NCI-H460 (cell line): ENCODE results near the gene TRERF1. TPM values are rescaled to one million over a fixed set of nuclear protein-coding genes. Genes with fewer than 3 reads are reported as not detected.

Experiments used
- DNase-seq: peaks from one replicate; pipeline ENCODE4 v3.0.0-alpha.2; 2016; ENCODE audit warnings: low read depth; ENCODE audit errors: extremely low read depth
- total RNA-seq: library from RNA; depleted of rRNA; stranded (reverse); fragments of >200 nt; shearing (Covaris generic); gene quantifications from 2 replicates; pipeline ENCODE4 v1.2.3, GENCODE V29; 2014

TRERF1 gene
- total RNA-seq, 1 experiment from 2014 or later = 2.1 TPM

DNA sequence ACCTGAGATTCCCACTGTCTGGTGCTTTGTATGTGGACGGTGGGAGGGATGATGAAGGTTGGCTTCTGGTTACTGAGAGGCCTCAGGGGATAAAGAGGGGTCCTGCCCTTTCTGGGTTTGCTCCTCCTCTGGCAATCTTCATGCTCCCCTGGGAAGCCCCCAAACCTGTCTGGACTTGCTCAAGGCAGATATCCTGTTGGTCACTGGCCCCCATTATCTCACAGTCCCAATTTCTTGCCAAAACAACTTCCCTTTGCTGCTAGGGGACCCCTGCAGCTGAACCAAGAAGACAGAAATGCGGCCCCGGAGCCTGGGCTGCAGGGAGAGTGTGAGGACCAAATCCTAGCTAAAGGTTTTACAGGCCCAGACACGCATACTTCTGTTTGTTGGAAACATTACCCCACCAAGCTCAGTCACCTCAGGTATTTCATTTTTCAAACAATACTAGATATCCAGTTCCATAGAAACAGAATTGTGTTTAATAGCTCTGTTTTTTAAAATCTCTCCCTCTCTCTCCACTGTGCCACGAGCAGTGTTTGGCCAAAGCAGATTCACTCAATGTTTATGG is 170.7 kb downstream of the TRERF1 start:
- DNase-seq = no peak

DNA sequence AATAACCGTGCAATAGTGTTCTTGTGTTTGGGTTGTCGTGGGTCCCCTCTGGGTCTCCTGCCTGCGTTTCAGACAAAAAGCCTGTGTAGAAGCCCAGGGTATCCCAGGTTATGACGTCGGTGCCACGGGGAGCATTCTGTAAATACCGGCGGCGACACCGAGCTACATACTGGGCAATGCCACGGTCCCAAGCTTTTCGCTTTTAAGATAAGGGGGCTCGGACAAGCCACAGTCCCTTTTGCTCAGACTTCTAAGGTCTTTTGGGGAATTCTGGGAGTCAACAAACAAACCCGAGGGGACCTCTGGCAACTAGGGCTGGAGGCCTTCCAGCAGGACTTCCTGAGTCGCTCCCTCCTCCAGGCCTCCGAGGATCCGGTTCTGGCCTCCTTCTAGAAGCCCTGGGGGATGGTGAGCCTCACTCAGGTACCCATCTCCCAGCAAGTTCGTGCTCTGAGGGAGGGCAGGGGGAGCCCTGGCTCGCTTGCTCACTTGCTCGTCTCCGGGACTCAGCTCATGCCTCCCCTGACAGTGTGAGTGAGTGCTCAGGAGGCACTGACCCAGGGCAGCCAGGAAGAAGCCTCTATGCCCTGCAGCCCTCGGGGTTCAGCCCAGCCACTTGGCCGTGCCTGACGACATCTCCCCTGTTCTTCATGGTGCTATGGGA is 171.6 kb downstream of the TRERF1 start:
- DNase-seq = no peak

DNA sequence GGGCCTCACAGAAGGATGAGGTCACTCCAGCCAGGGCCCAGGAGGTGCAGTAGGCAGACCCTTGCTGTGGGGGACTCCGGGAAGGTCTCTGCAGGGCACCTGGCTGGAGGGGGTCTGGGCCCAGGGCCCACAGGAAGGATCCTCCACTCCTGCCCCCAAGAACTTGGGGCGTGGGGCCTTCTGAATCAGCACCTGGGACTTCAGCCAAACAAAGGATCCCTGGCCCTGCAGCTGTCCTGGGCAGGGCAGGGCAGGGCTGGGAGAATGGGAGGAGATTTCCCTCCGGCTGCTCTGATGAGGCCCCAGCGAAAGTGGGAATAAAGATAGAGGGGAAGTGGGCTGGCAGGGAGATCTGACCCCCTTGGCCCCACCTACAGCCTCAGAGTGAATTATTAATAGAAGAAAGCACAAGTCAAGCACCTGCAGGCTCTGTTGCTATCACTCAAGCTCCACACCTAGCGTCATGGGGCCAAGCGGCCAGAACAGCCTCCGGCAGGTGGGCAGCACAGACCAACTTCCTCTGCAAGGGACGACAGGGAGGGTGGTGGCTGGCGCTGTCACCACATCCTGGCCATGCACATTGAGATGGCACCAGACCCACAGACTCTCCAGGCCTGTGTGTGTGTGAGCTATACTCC is 172.5 kb downstream of the TRERF1 start:
- DNase-seq = no peak

DNA sequence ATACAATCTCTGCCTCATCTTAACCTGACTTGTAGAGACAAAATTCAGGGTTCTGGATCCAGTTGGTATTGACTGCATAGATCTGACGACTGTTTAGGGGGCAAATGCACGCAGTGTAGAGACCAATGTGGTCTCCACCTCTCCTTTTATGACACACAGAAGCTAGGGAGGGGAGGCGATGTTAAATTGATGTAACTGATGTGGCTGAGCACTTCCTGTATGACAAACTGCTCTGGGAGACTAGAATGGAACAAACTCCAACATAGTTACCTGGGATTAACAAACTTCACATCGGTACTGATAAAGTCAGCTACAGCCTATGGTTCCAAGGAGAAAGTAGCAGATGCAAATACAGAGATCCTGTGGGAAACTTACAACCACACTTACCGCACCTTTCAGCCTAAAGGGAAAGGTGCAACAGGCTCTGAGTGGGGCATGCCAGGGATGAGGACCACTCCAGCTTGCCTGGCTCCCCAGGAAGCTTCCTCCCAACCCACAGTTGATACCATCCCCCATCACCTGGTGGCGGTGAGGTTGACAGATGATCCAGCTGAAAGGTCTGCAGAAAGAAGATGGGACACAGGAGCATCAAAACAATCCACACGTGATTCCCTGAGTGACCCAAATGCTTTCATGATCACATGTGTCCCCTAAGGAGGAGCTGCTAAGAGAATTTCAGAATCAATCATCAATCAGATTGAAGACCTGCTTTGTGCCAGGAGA is 173.4 kb downstream of the TRERF1 start:
- no peak for DNase-seq

DNA sequence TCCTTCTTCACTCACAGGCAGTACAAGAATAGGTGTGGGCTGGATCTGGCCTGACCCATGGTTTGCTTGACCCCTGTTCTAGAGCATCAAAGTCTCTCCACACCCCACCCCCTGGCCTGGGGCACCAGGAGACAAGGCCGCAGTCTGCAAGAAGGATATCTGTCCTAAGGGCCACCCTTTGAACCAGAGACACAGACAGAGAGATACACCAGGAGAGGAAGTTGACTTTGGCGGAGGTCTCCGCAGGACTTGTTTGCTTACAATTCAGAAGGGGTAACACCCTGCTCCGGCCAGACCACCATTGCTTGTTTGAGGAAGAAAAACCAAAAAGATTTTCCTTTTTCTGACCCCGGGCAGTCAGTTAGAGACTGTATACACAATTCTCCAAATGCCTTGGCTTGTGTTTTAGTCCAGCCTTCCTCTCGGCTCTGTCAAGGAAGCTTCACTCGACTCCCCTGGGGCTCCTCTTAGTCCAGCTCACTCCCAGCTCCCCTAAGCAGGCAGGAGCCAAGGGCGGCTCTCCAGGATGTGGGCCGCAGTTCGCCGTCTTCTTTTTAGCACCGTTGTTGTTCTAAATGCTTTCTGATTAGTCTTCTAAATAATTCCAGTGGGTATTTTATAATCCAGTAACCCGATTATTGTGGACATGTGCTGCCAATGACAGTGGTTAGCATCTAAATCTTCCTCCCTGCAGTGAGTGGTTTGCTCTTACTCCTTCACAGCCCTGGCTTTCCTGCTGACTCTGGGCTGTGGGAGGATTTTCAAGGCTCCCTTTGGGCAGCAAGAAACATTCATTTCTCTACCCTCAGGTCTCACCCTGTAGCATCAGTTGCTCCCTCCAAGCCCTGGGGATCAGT is 175.5 kb downstream of the TRERF1 start:
- DNase-seq = no peak

DNA sequence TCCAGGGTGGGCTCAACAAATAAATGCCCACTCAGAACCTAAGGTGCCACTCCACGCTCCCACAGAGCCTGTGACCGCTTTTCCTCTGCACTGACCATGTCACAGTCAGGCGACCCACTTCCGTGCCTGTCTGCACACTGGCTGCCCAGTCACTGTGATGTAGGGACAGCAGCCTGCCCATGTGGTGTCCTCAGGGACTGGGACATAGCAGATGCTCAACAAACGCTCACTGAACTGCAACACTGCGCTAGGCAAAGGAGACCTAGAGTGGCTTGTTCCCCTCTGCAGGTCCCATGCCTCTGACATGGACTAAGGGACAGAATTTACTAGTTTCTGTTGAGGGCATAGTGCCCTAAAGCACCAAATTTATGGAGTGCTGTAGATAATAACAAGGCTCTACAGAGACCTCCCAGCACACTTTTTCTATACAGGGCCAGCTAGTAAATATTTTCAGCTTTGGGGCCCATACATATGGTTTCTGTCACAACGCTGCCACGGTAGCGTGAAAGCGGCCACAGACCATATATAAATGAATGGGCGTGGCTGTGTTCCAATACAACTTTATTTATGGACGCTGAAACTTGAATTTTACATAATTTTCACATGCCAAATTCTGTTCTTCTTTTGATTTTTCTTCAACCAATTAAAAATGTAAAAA is 176.2 kb downstream of the TRERF1 start:
- no peak for DNase-seq

DNA sequence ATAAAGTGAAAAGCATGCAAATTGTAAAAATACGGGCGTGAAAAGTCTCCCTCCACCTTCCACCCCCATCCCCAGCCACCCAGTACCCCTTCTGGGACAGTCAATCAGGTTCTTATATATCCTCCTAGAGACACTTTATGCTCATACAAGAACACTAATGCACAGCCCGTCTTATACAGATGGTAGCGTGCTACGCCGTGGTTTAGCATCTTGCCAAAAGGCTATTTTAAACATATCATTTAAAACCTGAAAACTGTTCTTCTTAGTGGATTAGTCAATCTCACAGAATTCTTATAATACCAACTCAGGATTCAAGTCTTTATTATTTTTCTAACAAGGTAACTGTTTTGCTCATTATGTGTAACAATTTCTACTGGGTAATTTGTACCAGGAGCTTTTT is 176.8 kb downstream of the TRERF1 start:
- DNase-seq = no peak

DNA sequence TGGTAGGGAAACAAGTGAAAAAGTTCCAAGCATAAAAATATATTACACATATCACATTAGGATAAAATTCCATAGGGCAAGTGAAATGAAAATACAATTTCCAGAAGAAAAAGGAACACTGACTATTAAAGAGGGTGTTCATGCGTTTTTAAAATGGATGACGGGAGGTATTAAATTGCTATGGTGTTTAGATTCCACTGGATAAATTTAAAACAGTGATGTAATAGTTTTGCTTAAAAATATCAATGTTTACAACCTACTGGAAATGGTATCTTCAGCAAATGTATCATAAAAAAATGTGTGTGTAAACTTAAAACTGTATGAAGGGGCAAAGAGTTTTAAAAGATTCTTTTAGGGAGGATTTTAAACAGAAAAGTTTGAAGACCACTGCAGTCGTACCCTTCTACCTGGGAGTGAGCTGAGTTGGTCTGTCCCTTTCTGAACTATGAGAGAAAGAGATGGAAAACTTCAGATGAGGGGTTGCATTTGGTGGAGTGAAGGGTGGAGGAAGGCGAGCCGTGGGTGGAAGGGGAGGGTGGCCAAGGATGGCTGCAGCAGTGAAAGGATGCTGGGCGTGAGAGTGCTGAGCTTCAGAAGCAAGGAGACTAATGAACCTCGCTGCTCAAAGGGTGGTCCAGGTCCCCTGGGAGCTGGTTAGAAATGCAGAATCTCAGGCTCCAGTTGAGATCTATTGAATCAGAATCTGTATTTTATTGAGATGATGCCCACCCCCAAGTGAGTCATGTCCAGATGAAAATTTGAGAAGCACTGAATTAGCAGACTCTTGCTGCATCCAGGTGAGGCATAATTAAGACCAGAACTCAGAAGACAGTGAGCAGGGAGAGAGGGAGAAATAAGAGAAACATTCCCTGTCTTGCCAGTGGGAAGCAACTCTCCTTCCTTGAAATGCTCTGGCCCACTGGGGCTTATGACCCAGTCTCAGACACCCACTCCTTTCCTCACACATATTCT is 179.6 kb downstream of the TRERF1 start:
- DNase-seq = no peak

DNA sequence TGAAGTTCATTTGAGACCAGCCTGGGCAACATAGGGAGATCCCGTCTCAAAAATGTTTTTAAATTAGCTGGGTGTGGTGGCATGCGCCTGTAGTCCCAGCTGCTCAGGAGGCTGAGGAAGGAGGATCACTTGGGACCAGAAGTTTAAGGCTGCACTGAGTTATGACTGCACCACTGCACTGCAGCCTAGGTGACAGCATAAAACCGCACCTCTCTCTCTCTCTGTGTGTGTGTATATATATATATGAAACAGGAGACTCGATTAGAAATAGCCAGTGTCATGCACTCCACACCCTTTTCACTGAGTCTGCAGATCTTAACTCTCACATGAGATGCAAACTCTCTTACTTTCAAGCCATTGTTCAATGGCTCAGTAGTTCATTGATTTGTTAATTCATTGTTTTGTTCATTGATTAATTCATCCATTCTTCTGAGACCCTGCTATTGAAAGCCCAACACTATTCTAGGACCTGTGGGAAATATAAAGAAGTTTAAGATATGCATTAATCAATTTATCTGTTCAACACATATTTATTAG is 181.7 kb downstream of the TRERF1 start:
- DNase-seq = no peak

DNA sequence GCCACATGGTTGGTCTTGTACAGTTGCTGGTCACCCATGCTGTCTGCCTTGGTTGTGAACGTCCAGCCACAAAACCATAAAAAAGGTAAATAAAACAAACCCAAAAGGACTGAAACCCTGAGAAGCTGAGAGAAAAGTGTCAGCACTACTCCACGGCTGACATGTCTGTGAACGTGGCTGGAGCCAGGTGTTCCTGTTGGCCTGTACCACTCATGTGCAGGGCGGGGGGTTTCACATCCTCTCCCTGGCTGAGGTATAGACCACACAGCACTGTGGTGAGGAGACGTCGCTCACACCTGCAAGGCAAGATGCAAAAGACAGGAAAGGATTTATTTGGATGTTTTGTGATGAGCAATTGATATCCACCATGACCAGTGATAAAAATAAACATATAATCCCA is 182.2 kb downstream of the TRERF1 start:
- no peak for DNase-seq

DNA sequence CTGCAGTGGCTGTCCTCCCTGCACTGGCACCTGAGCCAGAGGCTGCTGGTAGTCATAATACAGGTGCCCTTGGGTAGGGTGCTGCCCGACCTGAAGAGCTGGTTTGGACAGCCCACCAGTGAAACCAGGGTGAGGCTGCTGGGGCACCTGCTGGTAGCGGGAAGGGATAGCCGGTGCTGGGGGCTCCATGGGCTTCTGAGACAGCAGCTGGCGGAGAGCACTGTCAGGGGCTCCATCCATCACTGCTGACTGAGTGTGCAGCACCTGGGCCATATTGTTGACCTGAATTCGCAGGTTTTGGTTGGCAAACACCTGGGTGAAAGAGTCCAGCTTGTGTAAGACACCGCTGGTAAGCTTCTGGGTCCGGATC is 182.9 kb downstream of the TRERF1 start:
- DNase-seq = no peak

DNA sequence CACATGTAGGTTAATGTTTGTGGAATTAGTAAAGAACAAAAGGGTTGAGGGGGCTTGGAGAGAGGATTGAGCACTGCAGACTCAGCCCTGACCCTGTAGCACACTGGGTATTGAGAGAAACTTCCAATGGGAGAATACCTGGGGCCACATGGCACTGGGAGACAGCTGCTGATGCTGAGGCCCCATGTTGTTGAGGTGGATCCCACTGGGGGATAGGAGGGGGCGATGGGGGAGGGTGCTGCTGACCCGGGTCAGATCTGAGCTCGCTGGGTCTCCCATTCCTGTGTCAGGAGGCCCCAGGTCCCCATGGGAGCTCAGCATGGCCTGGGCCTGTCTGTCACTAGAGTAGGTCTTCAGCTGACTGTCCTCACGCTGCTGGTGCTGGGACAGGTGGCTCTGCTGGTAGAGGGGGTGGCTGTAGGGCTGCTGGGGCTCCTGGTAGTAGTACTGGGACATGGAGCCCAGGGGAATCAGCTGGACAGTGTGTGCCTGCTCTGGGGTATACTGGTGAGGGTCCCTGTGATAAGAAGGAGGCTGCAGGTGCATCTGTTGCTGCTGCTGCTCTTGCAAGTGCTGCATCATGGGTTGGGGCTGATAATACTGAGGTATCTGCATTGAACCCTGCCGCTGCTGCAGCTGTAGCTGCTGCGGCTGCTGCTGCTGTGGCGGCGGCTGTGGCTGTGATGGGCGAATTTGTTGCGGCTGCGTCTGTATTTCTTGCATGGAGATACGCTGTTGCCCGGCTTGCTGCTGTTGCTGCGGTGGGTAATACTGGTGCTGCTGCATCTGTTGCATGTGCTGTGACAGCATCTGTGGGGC is 183.5 kb downstream of the TRERF1 start:
- no peak for DNase-seq

DNA sequence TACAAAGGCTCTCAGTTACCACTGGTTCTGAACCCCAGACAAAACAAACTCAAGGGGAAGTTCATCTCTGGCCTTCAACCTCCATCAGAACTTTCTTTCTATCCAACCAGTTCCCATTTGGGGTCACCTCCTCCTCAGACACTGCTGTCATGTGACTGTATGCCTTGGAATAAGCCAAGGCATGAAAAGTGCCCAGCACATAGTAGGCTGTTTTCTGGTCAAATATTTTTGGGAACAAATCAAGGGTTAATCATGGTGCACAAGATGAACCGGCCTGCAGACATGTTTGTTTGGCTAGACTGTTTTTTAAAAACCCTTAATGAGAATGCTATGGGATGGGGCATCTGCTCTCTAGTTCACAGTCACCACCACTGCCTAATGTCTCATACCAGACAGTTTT is 185.2 kb downstream of the TRERF1 start:
- no peak for DNase-seq

DNA sequence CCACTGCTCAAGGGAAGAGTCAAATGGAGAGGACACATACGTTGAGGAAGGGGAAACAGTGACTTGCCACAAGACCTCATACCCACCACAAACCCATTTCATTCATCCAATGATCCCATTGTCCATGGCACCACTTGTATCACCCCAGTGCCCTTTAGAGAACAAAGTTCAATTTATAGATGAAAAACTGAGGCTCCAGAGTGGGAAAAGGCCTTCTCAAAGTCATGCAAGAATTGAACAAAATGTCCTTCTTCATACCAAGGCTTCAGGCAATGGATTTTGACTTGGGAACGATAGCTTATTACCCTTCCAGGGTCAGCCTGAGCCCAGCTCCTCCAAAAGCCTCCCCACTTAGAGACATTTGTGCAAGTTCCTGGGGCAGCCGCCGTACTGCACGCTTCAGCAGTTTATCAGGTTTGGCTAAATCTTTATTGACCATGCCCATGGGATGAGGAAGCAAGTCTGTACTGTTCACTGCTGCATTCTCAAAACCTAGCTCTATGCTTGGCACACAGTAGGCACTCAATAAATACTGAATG is 186.8 kb downstream of the TRERF1 start:
- no peak for DNase-seq

DNA sequence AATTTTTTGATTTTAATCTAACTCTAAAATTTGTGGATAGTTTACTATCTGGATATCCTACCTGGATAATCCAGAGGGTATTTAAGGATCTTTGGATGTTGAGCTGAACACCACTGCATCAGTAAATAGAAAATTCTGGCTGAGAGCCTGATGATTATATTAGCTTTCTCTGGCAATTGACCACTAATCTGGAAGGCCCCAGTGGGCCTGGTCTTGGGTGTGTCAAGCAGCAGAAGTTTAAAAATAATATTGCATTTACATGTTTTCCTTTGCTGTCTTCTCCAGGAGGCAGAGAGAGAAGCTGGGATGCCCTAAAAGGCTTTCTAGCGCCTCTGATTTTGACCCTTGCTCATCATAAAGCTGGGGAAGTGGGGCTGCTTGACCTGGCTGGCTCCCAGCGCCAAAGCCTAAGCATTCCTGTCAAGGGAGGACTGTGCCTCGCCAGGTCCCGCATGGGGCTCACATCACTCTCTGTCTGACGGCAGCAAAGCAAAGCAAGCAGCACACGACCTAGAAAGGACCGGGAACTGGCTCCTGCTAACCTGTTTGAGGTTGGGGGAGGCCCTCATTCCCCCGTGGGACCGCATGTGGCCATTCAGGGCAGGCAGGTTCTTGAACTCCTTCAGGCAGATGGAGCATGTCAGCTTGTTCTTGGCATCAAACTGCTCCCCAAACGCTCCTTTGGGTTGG is 187.4 kb downstream of the TRERF1 start:
- DNase-seq = no peak

DNA sequence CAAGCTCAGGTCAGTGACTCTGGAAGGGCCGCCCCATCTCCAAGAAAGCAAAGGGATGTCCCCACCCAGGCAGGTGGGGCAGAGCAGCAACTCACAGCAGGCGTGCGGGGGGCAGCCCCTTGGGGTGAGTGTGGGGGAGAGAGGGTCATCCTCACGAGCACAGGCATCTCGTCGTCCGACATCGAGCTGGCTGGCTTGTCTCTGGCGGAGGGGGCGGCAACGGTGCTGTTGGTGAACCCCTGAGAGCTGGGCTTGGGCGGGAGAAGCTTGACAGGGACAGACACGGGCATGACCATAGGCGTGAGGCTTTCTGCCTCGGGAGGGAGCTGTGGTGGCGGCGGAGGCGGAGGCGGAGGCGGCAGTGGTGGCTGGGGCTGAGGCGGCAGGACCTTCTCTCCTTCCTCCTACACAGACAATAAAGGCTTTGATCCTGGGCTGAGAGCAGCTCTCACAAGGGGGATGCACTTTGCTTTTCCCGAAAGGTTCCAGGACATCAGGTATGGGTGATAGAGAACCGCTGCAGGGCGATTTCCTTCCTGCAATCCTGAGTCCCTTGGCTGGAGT is 188.5 kb downstream of the TRERF1 start:
- no peak for DNase-seq

DNA sequence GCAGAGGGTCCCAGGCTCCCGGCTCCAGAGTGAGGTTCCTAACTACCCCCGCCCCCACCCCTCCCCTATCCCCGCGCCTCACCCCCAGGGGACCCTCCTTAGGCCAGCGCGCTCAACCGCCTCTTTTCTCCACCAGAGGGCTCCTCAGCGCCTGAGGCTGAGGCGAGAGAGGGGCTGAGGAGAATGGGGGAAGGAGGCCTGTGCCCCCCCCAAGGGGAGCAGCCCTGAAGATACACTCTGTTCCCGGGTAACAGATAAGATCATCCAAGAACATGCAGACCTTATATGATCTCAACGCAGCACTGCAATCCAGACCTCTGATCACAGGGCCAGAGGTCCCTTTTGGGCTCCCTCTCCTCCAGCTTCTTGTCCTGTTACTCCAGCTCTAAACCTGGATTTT is 190.8 kb downstream of the TRERF1 start:
- peak; percentile 2 for DNase-seq
